CD4-positive, alpha-beta T cell (primary cell): ENCODE data around the gene HP1BP3. TPM values are rescaled to one million over a fixed set of nuclear protein-coding genes. Genes with fewer than 3 reads are reported as not detected.

Experiments
- ATAC-seq: fragments of 200-7000 bp; cut with Tn5 transposase; one replicate; pipeline ENCODE4 v1.10.0; 2022; ENCODE audit warnings: mild to moderate bottlenecking; ENCODE audit not compliant: poor library complexity
- CTCF ChIA-PET: fragments of 350-600 bp; sonication (Branson Sonifier 250); formaldehyde crosslinking; loops from one replicate; lab custom pipeline; 2021; ENCODE audit warnings: antibody characterized with exemption, inconsistent platforms; lab: Charles Lee
- POLR2A ChIA-PET: fragments of 350-600 bp; sonication (Branson Sonifier 250); formaldehyde crosslinking; loops from one replicate; lab custom pipeline; 2021; ENCODE audit warnings: antibody characterized with exemption, inconsistent platforms; lab: Charles Lee
- DNase-seq, 14 experiments: peaks; one replicate each; pipeline ENCODE4 v3.0.0-alpha.2; 2013 to 2020; ENCODE audit warnings: mixed read lengths in 2 of 14
- H3K27ac ChIP-seq, 2 donors: one replicate each; pipeline versions ENCODE4 v1.5.1 to v1.7.0; 2013; ENCODE audit warnings: low read length in 2 of 2, low read depth in 1 of 2, mild to moderate bottlenecking in 1 of 2
- H3K27me3 ChIP-seq, 2 experiments: 1 replicate in 1 of 2; 2 replicates in 1 of 2; pipeline versions ENCODE4 v1.6.1 to v1.7.0; 2013; ENCODE audit warnings: low read length in 2 of 2, control low read depth in 1 of 2, mild to moderate bottlenecking in 1 of 2, moderate library complexity in 1 of 2; ENCODE audit not compliant: insufficient read depth in 2 of 2, control insufficient read depth in 1 of 2
- H3K36me3 ChIP-seq: one replicate; pipeline ENCODE4 v1.6.1; 2013; ENCODE audit warnings: low read length, control low read depth; ENCODE audit not compliant: insufficient read depth
- H3K4me1 ChIP-seq: one replicate; pipeline ENCODE4 v1.6.1; 2013; ENCODE audit warnings: low read length, control low read depth; ENCODE audit not compliant: insufficient read depth
- H3K4me3 ChIP-seq: one replicate; pipeline ENCODE4 v1.5.1; 2013; ENCODE audit warnings: mild to moderate bottlenecking, low read length, moderate library complexity
- H3K9me3 ChIP-seq, 2 experiments: 1 replicate in 1 of 2; 2 replicates in 1 of 2; pipeline versions ENCODE4 v1.6.1 to v1.7.0; 2013; ENCODE audit warnings: low read length in 2 of 2, mild to moderate bottlenecking in 2 of 2, control low read depth in 1 of 2, moderate library complexity in 1 of 2; ENCODE audit not compliant: control insufficient read depth in 1 of 2, insufficient read depth in 1 of 2
- H3K27ac Mint-ChIP-seq: one replicate; pipeline ENCODE4 v1.8.0; 2020; ENCODE audit warnings: mixed read lengths
- H3K27me3 Mint-ChIP-seq: one replicate; pipeline ENCODE4 v1.8.0; 2021; ENCODE audit warnings: mixed read lengths
- H3K36me3 Mint-ChIP-seq: one replicate; pipeline ENCODE4 v1.8.0; 2021; ENCODE audit warnings: low read depth, mixed read lengths
- H3K4me1 Mint-ChIP-seq: one replicate; pipeline ENCODE4 v1.8.0; 2021; ENCODE audit warnings: low read depth, mixed read lengths
- H3K4me3 Mint-ChIP-seq: one replicate; pipeline ENCODE4 v1.8.0; 2020; ENCODE audit warnings: mild to moderate bottlenecking, mixed read lengths
- H3K9me3 Mint-ChIP-seq: one replicate; pipeline ENCODE4 v1.8.0; 2020; ENCODE audit warnings: mixed read lengths
- CTCF ChIP-seq: fragments of 200-600 bp; IDR thresholded peaks from one replicate; pipeline ENCODE4 v1.8.0; 2022; ENCODE audit warnings: antibody characterized with exemption, mild to moderate bottlenecking
- intact Hi-C, 2 experiments: fragments of 100-400 bp; cut with DNase I in 1 of 2; cut with micrococcal nuclease in 1 of 2; formaldehyde crosslinking; loops; one replicate each; pipeline versions ENCODE4 v1.15.1 to v1.9.0; 2023 to 2025; cut with DNase I, micrococcal nuclease
- total RNA-seq, 174 experiments: library from RNA in 2 of 174; stranded (reverse) in 2 of 174; gene quantifications; one replicate each; pipeline ENCODE4 v1.2.3 and lab custom pipeline; 2021 to 2026

Gene HP1BP3
- total RNA-seq, 2 experiments from 2014 or later, result 186 to 191 TPM

DNA sequence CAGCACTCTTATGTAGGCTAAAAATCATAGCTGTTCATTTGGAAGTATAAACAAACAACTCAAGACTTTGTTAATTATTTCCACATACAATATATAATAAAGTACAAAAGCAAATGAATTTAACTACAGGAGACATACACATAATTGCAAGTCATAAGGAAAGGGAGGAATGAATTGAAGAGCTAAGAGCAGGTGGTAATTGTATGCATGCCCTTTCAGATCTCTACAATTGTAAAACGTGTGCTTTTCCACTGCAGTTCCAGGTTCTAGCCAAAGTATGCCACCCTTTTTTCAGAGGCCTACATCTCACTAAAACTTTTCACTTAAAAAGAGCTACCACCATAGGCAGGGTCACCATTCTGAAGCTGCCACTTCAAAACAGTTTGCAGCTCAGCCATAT, 42.8 kb upstream of the HP1BP3 start:
- Histone ChIP-seq H3K27me3 (no peaks in the 10 kb centered on the region), H3K4me3 (no peak overlapping the region), H3K4me1 (no peaks in the 10 kb centered on the region), H3K27ac (no peak overlapping the region), H3K9me3 (no peaks in the 10 kb centered on the region), H3K36me3 (peaks cover 5% of the 10 kb centered on the region)
- Mint-ChIP-seq H3K4me3 (no peak overlapping the region), H3K27ac (no peak overlapping the region), H3K9me3 (no peaks in the 10 kb centered on the region), H3K36me3 (peaks cover 42% of the 10 kb centered on the region), H3K4me1 (no peaks in the 10 kb centered on the region), H3K27me3 (no peaks in the 10 kb centered on the region)
- DNase-seq (no peak), ATAC-seq (no peak)
- no peak for TF ChIP-seq CTCF
- intact Hi-C loops, result no loop called here
- CTCF ChIA-PET, result no interaction called here
- POLR2A ChIA-PET, result interaction anchor here (0.6 to 1.0 kb wide), 2 partner anchors 43 to 299 kb away, joined by 3 read pairs; partner anchors contain the start of gene HP1BP3

DNA sequence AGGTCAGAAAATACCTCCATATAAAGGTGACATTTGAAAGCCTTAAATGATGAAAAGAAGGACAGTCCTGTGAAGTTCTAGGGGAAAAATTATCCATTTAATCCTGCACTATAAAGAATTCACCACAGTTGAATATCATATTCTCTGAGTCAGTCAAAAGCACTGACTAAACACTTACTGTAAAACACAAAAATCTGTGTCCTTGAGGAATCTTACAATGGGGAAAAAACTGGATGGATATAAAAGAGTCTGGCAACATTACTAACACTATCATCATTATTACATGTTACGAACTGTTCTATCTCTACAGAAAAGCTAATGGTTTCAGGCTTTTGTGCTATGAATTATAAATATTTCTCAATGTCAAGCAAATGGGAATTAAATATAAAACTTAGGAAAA, 42.4 kb upstream of the HP1BP3 start:
- no peak for TF ChIP-seq CTCF
- ChIA-PET CTCF (no interaction called here), POLR2A (interaction anchor here (0.6 kb wide), 1 partner anchor 299 kb away, joined by 3 read pairs; no protein-coding TSS in a partner anchor)
- H3K9me3 ChIP-seq, result no peaks in the 10 kb centered on the region
- intact Hi-C loops, result no loop called here
- no peaks in the 10 kb centered on the region for H3K9me3 Mint-ChIP-seq
- no peaks in the 10 kb centered on the region for H3K4me1 ChIP-seq
- no peak overlapping the region for H3K4me3 ChIP-seq
- H3K27me3 ChIP-seq, result no peaks in the 10 kb centered on the region
- no peak overlapping the region for H3K27ac Mint-ChIP-seq
- peaks cover 38% of the 10 kb centered on the region for H3K36me3 Mint-ChIP-seq
- DNase-seq, result no peak
- peaks cover 5% of the 10 kb centered on the region for H3K36me3 ChIP-seq
- no peak overlapping the region for H3K27ac ChIP-seq
- H3K27me3 Mint-ChIP-seq, result no peaks in the 10 kb centered on the region
- no peak for ATAC-seq
- no peaks in the 10 kb centered on the region for H3K4me1 Mint-ChIP-seq
- no peak overlapping the region for H3K4me3 Mint-ChIP-seq

- H3K36me3 ChIP-seq, result peaks cover 2% of the 10 kb centered on the region
- H3K36me3 Mint-ChIP-seq, result peaks cover 37% of the 10 kb centered on the region
- DNase-seq (no peak), ATAC-seq (no peak)
- CTCF ChIA-PET, result no interaction called here
- H3K4me1 Mint-ChIP-seq, result no peaks in the 10 kb centered on the region
- H3K9me3 ChIP-seq, result no peaks in the 10 kb centered on the region
- H3K27ac ChIP-seq, result no peak overlapping the region
- H3K4me1 ChIP-seq, result no peaks in the 10 kb centered on the region
- no peaks in the 10 kb centered on the region for H3K9me3 Mint-ChIP-seq
- no peaks in the 10 kb centered on the region for H3K27me3 ChIP-seq
- H3K27ac Mint-ChIP-seq, result no peak overlapping the region
- POLR2A ChIA-PET, result no interaction called here
- H3K4me3 ChIP-seq, result no peak overlapping the region
- no peak for TF ChIP-seq CTCF
- no peak overlapping the region for H3K4me3 Mint-ChIP-seq
- H3K27me3 Mint-ChIP-seq, result no peaks in the 10 kb centered on the region
- intact Hi-C loops, result no loop called here
Observed at GRCh38 chr1:20823845-20824244, 36.7 kb upstream of the HP1BP3 start.
